G401.6 (cell line): ENCODE measurements around the gene MCM8.

ENCODE experiments used
- FAIRE-seq: peaks from 2 replicates; lab custom pipeline; 2012; peaks lifted over from hg19 to GRCh38; lab: Jason Lieb, UNC

The MCM8 gene

DNA sequence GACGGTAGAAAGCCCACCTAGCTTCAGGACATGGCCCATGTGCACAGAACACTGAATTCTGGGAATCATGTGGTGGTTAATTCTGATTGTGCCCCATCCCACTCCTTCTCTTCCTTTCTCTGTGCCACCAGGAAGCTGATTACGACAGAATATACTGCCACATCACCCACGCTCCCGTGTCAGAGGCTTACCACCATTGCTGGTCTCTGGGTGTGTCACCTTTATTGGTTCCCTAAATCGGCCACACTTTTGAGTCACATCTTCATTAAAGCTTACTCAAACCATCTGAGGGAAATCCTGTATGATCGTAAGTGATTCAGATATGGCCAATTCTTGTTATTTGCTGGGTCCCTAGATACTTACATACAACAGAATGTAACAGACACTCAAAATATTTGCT lies 3.2 kb upstream of the MCM8 start:
- no peak for FAIRE-seq

DNA sequence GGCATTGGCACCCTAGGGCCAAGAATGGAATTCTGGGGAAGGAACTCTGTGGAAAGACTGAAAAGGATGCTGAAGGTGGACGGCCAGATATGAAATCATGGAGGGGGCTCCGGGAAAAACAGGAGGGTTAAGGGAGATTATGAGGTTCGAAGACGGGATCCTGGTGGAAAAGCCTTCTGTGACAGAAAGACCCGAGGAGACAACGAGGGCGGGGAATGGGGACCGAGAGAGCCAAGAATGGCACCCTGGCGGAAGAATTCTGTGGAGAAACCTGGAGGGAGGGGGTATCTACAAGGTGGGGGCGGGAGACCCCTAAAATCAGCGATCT lies 545 bp upstream of the MCM8 start:
- FAIRE-seq, result no peak

GRCh38 chr20:5967469-5967868 lies 17.0 kb downstream of the MCM8 start:
- FAIRE-seq, result no peak

DNA sequence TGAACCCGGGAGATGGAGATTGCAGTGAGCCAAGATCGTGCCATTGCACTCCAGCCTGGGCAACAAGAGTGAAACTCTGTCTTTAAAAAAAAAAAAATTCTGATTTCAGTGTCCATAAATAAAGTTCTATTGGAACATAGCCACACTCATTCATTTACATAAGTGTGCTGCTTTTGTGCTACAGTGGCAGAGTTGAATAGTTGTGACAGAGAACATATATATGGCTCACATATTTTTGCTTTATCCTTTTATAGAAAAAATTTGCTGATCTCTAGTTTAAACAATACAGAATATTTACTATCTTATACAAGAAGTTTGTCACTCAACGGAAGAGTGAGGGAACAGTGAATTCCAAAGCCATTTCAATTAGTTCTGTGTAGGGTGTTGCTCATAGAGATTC lies 18.0 kb downstream of the MCM8 start:
- FAIRE-seq, result no peak

- no peak for FAIRE-seq
Observed at GRCh38 chr20:5969348-5969935, 19.0 kb downstream of the MCM8 start.

DNA sequence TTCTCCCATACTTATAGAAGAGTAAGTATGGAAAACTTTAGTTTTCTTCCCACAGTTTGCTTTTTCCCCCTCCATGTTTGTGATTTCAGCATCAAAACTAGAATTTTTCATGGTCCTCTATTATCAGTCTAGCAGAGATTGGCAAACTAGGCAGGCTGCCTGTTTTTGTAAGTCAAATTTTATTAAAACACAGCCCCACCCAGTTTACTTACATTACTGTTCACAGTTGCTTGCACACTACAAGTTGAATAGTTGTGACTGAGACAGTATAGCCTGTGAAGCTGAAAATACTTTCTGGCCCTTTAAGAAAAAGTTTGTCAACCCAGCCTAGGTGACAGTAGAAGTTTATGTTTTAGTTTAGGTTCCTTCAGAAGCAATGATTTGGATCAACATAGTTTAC lies 19.5 kb downstream of the MCM8 start:
- no peak for FAIRE-seq

DNA sequence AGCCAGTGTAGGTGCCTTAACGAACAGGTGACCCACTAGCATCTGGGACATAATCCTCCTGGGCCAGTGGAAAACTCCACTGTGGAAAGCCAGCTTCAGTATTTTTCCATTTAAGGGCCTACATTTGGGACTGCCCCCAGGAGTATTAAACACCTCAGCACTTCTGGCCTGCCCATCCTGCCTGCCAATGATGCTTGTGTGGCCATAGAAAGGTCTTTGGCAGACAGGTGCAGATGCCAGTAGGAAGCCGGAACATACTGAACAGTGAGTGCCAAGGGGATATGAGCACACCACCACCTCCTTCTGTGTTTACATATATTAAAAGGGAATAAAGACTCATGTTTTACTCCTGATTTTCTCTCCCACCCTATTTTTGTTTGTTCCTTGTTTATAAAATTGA lies 19.9 kb downstream of the MCM8 start:
- no peak for FAIRE-seq

DNA sequence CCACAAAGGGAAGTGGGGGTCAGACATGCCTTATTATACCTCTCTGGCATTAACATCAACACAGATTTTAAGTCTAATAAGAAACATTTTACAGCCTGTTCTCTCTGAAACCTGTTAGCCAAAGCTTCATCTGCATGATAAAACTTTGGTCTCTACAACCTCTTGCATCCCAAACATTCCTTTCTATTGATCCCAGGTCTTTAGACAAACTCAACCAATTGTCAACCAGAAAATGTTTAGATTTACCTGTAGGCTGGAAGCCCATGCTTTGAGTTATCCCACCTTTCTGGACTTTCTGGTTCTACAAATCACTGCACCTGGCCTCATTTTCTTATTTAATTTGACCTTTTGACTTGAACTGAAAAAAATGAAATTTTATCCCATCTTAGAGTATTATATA lies 20.8 kb downstream of the MCM8 start:
- FAIRE-seq, result no peak

DNA sequence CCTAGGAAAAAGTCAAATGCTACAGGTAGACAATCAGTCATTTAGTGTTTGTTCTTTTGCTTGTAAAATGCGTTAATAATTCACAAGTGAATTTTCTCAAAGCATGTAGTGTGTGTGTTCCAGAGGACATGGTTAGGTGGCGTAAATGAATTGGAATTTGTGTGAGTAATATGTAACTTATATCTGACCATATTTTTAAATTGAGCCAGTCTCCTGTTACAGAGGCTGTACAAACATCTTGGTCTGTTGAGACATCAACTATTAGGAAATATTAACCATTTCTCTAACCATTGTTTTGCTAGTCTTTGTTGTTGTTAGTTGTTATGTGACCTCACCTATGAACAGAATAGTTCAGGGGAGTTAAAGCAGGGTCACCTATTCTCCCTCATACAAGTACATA lies 22.7 kb downstream of the MCM8 start:
- no peak for FAIRE-seq

DNA sequence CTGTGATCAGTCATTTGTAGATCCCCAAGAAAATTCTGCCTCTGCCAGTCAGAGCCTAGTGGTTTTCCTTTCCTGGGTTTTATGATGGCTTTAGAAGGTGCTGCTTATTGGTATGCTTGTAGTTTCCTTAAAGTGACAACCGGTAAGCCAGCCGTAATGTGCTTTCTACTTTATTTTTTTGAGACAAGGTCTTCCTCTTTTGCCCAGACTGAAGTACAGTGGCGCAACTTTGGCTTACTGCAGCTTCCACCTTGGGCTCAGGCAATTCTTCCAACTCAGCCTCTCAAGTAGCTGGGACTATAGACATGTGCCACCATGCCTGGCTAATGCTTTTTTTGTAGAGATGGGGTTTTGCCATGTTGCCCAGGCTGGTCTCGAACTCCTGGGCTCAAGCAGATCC lies 23.5 kb downstream of the MCM8 start:
- FAIRE-seq, result no peak

GRCh38 chr20:5974531-5974930 lies 24.1 kb downstream of the MCM8 start:
- FAIRE-seq, result no peak

DNA sequence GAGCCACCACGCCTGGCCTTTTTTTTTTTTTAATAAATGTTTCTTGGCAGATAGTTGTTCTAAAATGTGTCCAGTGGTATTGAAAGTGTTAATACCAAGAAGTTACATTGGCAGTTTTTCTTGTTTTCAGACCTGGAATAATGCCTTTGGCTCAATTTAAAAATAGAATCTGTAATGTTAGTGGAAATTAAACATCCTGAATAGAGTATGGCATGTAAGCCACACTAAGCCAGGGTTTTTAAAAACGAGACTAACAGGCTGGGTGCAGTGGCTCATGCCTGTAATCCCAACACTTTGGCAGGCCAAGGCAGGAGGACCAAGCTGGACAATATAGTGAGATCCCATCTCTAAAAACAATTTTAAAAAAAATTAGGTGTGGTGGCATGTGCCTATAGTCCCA lies 25.3 kb downstream of the MCM8 start:
- FAIRE-seq, result no peak

DNA sequence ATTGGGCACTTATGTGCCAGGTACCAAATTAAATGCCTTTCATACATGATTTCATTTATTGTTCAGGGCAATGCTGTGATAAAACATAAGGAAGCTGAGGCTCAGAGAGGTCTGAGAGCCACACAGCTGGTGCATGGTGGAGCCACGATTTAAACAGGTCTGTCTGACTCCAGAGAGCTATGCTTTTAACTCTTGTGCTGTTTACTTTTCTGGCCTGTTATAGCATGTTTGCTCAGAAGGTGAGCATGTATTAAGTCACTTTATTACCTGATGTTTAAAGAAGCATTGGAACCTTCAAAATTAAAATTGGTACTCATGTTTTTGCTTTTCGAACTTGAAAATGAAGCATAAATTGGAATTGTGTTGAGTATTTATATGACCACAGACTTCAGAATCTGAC lies 26.8 kb downstream of the MCM8 start:
- FAIRE-seq, result no peak

GRCh38 chr20:5977975-5978374 lies 27.5 kb downstream of the MCM8 start:
- no peak for FAIRE-seq

DNA sequence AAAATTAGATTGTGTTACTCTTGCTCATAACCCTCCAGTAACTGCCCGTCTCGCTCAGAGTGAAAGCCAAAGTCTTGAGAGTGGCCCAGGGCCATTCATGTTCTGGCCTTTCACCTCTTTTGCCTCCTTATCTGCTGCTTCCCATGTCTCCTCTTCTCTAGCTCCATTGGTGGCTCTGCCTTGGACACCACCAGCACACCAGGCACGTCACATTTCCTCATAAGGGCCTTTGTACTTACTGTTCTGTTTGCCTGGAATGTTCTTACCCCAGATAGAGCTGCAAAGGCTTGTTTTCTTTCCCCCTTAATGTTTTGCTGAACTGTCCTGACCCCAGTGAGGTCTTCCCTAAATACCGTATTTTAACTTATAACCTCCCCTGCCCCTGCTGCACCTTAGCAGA lies 29.3 kb downstream of the MCM8 start:
- no peak for FAIRE-seq

GRCh38 chr20:5980720-5981538 lies 30.5 kb downstream of the MCM8 start:
- FAIRE-seq, result no peak

GRCh38 chr20:5987383-5987782 lies 36.9 kb downstream of the MCM8 start:
- FAIRE-seq, result no peak

DNA sequence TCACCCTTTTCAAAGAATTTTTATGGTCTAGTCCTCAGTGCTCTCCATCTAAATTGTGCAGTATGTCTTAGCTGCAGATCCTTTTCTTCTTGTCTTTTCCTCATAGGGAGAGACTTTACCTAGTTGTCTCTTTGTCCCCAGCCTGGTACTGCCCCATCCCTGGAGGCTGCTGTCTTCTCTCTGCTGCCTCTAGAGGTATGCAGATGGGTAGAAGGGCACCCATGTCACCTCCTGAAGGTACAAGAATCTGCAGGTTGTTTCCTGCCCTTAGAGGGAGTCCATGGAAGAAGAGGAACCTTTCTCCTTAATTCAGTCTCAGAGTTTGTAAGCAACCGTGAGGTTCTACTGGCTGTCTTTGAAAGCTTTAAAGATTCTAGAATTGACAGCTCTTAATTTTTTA lies 39.1 kb downstream of the MCM8 start:
- no peak for FAIRE-seq

GRCh38 chr20:5990946-5991345 lies 40.5 kb downstream of the MCM8 start:
- FAIRE-seq, result no peak

DNA sequence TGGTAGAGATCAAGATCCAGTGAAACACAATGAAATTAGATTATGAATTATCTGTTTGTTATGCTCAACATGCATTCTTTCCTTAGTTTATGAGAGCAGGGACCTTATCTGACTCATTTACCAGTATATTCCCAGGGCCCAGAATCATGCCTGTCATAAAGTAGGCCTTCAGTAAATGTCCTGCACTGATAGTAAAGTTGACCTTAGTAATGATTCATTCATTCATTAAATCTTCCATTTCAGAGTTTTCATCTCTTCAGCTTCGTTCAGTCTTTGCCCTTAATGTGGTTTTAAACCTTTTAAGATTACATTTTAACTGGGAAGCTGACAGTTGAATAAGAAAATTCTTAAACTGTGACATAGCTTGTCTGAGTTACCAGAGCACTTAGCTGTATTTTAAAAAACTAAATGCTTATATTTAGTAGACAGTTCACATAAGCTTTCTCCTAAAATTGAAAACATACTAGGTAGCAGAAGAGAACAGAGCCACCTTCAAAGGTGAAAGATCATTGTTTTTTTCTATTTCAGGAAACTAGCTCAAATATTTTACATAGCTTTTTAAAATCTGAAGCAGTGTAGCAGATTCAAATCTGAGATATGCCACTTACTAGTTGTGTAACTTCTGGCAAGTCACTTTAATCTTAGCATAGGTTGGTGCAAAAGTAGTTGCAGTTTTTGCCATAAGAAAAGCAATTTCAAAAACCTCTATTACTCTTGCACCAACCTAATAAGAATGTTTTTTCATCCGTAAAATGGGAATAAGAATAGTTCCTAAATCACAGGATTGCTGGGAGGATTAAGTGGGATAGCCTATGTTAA lies 41.4 kb downstream of the MCM8 start:
- no peak for FAIRE-seq

- no peak for FAIRE-seq
Observed at GRCh38 chr20:5996765-5997164, 46.3 kb downstream of the MCM8 start.

DNA sequence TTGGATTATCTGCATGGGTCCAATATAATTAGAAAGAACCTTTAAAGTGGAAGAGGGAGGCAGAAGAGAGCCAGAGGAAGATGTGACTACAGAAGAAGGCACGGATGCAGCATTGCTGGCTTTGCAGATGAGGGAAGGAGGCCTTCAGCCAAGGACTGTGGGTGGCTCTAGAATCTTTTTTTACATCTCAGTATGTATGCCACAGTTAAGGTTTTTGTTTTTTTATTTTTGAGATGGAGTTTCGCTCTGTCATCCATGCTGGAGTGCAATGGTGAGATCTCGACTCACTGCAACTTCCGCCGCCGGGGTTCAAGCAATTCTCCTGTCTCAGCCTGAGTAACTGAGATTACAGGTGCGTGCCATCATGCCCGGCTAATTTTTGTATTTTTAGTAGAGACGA lies 49.3 kb downstream of the MCM8 start:
- no peak for FAIRE-seq

- no peak for FAIRE-seq
Observed at GRCh38 chr20:6000871-6001270, 50.4 kb downstream of the MCM8 start.

GRCh38 chr20:6006603-6006949 lies 56.1 kb downstream of the MCM8 start:
- FAIRE-seq, result no peak
